Loucy (cell line): ENCODE results near the gene ZSWIM7.

Experiments used
- EZH2phosphoT487 ChIP-seq: fragments of 200-600 bp; IDR thresholded peaks from 2 replicates; pipeline ENCODE4 v1.6.1; 2018; ENCODE audit warnings: antibody characterized with exemption, mild to moderate bottlenecking, moderate library complexity, borderline replicate concordance
- TF ChIP-seq, protein P1 (sequence below): fragments of 200-600 bp; sonication (generic); conservative IDR thresholded peaks from 2 replicates; pipeline ENCODE4 v1.5.1; 2014; ENCODE audit warnings: mild to moderate bottlenecking, antibody characterized with exemption, low read length

DNA sequence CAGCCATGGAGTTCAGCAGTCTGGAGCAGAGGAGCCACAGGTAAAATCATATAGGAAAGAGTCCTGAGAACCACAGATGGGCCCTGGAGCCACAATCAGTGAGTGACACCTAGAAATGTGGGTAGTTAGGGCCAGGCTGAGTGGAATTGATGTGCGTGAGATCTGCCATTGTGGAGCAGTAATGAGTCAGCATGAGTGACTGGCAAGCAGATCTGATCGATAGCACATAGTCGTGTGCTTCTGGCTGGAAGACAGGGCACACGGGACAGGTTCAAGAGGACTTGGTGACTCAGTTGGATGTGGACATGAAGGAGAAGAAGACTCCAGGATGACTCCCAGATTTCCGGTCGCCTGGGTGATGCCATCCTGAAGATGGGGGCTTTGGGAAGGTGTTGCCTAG, 42.3 kb downstream of the ZSWIM7 start:
- TF ChIP-seq EZH2phosphoT487: no peak
- TF ChIP-seq, protein P1, sequence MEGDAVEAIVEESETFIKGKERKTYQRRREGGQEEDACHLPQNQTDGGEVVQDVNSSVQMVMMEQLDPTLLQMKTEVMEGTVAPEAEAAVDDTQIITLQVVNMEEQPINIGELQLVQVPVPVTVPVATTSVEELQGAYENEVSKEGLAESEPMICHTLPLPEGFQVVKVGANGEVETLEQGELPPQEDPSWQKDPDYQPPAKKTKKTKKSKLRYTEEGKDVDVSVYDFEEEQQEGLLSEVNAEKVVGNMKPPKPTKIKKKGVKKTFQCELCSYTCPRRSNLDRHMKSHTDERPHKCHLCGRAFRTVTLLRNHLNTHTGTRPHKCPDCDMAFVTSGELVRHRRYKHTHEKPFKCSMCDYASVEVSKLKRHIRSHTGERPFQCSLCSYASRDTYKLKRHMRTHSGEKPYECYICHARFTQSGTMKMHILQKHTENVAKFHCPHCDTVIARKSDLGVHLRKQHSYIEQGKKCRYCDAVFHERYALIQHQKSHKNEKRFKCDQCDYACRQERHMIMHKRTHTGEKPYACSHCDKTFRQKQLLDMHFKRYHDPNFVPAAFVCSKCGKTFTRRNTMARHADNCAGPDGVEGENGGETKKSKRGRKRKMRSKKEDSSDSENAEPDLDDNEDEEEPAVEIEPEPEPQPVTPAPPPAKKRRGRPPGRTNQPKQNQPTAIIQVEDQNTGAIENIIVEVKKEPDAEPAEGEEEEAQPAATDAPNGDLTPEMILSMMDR: no peak
